Suppressor macrophage treated with lipopolysaccharide for 1 hour (primary cell): ENCODE measurements around the gene QSER1.
"Not testable (repeated sequence)": the region's sequence is repeated elsewhere in the genome, so short reads cannot be mapped to it uniquely, and the experiment has no call there.

Experiments
- DNase-seq, 3 donors: peaks; one replicate each; pipeline ENCODE4 v3.0.0-alpha.2; 2020 to 2022

The QSER1 gene

DNA sequence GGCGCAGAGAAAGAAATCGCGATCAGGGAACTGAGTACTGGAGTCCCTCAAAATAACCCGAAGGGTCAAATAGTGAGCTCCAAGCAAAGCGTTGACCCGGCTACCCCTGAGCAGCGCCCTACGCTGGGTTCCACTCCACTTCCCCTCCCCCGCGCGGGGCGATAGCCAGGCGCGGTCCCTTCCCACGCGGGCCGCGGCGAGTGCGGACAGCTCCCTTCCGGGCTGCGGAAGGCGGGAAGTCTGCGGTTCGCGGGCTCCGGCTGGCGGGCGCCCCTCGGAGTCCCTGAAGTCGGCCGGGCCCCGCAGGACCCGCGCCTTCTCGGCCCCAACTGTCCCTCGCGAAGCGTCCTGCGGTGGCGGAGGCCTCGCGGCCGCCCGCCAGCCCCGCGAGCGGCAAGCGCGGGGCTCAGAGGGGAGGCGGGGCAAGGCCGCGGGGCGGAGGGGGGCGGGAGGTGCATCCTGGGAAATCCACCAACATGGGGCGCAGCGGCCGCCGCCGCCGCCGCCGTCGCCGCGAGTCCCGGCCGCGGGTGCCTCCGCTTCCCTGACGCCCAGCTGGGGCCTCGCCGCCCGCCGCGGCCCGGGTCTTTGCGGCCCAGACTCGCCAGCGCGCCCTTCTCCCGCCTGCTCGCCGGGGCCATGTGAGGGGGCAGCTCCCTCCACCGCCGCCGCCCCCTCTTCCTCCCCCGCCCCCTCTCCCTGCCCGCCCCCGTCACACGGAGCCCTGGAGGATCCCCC, at the start of gene QSER1:
QSER1 (plus strand) TSS at position 457 of the 738 bp plus-strand sequence. CDS start 315 bp downstream, outside the sequence.
- peak; percentile 68 to 91 (median 82) for DNase-seq

DNA sequence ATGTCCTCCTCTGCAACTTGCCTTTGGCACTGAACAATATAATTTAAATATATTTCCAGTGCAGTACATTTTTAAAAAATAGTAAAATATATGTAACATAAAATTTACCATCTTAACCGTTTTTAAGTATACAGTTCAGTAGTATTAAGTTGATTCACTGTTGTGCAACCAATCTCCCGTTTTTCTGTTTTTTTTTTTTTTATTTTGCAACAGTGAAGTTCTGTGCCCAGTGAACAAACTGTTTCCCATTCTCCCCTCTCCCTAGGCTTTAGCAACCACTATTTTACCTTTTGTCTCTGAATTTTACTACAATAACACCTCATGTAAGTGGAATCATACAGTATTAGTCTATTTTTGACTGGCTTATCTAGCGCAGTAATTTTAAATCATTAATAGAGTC, 49.1 kb upstream of the QSER1 start:
- DNase-seq, result peak in 1 of 3 donors; percentile 25

DNA sequence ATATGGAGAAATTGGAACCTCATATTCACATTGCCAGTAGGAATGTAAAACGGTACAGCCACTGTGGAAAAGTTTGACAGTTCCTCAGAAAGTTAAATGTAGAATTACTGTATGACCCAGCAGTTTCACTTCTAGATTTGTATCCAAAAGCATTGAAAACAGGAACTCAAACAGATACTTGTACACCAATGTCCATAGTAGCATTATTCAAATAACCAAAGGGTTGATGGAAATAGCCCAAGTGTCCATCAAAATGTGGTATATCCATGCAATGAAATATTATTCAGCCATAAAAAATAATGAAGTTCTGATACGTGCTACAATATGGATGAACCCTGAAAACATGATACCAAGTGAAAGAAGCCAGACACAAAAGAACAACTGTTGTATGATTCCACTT, 45.1 kb upstream of the QSER1 start:
- DNase-seq, result peak; percentile 39 to 79 (median 78)

DNA sequence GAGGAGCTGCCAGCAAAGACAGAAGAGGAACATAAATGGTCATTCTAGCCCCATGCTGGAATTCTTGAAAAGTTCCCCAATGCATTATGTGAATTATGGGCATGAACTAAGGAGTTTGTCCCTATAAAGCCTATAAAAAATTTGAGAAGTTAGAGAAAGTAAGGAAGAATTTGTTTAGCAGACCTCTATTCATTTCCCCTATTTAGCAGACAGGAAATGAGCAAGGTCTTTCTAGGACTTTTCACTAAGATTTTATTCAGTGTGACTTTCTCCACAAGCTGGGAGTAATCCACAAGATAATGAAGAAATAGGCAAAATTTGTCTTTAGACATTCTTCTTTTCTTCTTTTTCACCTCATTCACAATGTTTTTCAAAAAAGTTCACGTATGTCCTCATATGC, 42.9 kb upstream of the QSER1 start:
- DNase-seq, result peak; percentile 49 to 79 (median 73)

DNA sequence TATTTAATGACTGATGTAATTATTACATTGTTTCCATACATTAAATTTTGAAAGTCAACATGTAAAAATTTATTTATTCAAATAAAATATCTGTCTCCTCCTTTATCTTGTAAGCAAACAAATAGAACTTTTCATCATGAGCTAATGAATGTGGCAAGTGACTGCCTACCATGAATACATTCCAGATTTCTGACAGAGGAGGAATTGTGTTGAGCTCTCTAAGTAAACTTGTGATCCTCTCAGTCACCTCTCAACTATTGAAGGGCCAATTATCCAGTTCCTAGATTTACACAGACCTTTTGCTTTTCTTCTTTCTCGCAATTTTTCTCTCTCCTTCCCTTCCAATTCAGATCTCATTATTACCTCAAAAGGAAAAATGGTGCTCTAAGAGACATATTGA, 41.4 kb upstream of the QSER1 start:
- no peak for DNase-seq

DNA sequence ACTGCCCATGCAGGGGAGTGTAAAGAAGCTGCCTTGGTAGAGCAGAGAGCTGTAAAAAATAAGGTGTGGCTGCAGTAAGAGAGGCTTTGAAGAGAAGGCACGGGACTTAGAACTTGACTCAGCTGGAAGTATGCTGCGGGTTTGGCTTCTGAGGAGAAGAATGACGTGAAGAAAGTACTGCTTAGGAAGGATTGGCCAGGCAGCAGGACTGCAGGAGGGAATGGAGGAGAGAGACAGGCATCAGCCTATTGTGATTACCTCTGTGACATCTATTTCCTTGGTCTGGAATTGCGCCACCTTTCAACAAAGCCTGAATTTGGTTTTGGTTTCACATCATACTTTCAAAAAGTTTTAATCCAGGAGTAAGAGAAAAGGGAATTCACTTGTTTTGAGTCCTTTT, 40.4 kb upstream of the QSER1 start:
- DNase-seq, result peak; percentile 38 to 57 (median 45)

DNA sequence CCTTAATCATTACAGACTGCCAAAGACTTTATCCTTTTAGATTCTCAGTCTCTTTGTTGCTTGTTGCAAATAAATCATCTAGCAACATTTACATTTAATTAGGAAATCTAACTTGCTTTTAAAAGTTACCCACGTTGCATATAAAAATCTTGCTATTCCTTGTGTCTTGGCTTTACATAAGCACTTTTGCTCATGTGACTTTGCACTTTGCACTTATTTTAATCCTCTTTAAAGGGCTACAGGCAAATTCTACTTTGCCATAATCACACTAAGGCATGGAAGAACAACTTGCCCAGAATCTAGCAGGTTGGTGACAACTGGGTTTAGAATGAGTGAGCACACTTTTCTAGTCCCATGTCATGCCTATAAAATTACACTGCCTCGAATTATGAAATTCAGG, 37.0 kb upstream of the QSER1 start:
- DNase-seq, result no peak

DNA sequence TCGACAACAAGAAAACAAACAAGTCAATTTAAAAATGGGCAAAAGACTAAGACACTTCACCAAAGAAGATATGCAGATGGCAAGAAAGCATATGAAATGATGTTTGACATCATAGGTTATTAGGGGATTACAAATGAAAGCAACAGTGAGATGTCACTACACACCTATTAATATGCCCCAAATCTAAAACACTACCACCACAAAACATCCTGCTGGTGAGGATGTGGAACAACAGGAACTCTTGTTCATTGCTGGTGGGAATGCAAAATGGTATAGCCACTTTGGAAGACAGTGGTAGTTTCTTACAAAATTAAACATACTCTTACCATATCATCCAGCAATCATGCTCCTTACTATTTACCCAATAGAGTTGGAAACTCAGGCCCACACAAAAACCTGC, 33.9 kb upstream of the QSER1 start:
- DNase-seq, result no peak

DNA sequence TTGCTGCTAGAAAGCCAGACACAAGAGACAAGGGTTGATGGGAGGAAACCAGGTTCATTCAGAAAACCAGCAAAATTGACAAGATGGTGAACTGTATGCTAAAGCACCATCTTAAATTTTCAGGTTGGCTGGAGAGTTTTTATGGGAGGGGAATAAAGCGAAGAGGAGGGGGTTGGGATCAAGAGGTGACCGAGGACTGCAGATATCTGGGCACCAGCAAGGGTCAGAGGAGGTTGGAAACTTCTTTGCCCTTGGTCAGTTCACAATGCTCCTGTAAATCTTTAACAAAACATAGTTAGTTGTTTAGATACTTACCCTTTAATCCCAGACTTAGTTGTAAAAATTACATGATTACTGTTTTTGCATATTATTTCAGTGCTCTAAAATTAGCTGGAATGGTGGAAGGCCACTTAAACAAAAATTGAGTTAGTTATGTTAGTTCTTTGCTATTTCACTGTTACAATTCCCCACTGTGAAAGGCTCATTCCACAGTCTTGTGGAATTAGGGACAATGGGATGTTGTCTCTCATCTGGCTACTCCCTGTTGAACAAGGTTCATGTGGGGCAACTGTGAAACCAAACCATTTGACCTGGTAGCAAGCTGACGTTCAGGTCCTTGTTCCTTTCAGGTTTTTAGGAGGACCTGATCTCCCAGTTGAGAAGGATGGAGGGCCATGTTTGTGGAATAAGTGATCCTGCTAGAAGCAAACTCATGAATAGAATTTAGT, 30.6 kb upstream of the QSER1 start:
- DNase-seq, result no peak

DNA sequence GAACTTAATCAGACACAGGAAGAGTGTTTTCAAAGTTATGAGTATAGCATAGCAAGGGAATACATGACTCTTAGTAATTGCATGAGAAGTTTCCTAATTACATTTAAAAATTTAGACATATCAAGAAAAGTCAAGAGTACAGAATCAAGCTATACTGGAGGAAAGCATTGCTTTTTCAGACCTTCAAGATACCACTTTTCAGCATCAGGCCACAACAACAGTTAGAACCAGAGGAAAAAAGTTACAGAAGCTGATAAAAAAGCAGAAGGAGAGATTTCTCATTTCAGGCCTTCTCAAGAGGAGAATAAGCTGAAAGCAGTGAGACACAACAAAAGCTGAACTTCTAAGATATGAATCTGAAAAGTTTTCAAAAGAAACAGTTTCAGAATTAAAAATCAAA, 28.1 kb upstream of the QSER1 start:
- DNase-seq, result no peak

DNA sequence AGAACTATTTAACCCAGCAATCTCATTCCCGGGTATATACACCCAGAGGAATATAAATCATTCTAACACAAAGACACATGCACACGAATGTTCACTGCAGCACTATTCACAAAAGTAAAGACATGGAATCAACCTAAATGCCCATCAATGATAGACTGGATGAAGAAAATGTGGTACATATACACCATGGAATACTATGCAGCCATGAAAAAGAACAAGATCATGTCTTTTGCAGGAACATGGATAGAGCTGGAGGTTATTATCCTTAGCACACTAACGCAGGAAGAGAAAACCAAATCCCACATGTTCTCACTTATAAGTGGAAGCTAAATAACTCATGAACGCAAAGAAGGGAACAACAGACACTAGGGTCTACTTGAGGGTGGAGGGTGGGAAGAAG, 23.9 kb upstream of the QSER1 start:
- DNase-seq, result not testable (repeated sequence)

DNA sequence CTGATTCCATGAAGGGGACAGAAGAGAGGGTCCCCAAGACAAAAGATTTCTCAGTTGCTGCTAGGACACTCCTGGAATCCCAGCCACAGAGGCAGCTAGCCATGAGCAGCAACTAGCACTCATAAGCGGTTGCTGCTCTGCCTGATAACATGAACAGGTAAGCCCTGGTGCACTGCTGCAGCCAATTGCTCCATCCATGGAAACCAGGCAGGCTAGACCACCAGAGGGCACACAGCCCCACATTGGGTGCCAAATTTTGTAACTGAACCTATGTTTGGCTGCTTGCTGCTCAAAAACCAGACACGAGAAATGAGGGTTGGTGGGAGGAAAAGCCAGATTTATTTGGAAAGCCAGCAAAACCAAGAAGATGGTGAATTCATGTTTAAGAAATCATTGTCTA, 21.9 kb upstream of the QSER1 start:
- peak in 1 of 3 donors; percentile 5 for DNase-seq

DNA sequence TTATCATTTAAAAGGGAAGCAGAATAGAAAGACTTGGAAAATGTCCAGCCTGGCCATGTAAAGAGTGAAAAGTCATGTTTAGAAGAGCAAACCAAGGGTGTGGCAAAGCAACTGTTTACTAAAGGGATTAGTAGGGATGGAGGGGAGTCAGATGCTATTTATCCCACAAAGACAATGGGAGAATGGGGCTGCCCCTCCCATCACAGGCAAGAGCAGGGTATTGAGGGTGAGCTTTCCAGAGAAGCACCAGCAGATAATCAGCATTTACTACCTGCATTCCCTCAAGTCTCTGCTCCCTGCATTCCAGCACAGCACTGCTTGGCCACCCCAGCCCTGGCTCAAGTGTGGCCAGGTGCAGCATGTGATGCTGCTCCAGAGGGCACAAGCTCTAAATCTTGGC, 18.5 kb upstream of the QSER1 start:
- DNase-seq, result no peak

DNA sequence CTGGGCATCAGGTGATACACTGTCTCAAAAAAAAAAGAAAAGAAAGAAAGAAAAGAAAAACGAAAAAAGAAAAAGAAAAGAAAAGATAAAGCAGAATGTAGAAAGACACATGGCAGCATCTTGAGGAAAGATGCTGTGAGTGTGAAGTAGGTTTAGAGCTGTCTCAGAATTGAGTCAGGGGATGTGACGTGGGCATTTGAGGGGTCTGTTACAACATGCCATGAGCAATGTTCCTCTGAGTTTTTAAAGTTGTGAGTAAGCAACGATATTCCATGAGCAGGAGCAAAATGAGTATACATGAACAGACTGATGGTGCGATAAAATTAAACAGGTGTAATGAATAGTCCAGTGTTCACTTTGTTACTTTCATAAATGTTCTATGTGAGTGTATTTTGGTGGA, 11.3 kb upstream of the QSER1 start:
- DNase-seq, result no peak

DNA sequence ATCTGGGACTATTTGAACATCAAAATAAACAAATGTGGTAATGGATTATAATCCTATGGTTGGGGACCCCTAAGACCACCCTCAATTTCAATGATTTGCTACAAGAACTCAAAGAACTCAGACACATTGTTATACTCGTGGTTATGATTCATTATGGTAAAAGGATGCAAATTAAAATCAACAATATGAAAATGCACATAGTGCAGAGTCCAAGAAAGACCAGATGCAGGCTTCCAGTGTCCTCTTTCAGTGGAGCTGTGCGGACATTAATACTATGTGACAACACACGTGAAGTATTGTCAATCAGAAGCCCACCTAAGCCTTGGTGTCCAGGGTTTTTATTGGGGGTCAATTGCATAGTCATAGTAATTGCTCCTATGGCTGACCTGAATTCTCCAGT, 9.2 kb upstream of the QSER1 start:
- DNase-seq, result no peak

DNA sequence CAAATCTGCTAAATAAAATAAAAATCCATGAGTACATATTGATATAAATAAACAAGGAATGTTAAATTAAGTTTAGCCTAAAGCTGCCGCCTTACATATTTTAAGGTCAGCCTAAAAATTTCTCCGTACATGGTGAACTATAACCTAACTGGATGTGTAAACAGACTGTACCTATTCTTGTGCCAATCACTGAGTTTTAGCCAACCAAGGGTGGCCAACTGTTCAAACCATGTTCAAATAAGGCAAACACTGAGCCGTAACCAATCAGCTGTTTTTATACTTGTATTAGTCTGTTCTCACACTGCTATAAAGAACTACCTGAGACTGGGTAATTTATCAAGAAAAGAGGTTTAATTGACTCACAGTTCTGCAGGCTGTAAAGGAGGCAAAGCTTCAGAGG, 8.6 kb upstream of the QSER1 start:
- no peak for DNase-seq

DNA sequence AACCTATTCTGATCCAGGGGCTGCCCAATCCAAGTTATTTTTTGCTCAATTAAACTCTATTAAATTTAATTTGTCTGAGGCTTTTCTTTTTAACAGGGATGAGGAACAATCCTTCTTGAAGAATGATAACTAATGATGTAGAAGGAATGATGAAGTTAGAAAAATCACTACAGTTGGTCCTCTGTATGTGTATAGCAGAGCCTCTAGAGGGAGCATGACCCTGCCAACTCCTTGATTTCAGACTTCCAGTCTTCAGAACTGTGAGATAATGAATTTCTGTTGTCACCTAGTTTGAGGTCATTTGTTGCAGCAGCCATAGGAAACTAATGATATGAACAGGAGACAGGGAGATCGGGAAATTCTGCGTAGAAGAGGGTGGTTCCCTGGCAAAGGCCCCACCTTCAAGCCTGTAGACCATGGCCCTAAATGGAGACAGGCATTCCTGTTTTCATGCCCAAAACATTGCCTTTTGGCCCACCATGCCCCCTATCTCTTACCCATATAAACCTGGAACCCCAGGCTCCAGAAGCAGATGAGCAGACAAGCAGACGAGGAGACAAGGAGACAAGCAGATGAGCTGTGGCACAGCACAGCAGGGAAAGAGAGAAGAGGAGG, 7.7 kb upstream of the QSER1 start:
- DNase-seq, result peak in 2 of 3 donors; percentile 21 to 28

DNA sequence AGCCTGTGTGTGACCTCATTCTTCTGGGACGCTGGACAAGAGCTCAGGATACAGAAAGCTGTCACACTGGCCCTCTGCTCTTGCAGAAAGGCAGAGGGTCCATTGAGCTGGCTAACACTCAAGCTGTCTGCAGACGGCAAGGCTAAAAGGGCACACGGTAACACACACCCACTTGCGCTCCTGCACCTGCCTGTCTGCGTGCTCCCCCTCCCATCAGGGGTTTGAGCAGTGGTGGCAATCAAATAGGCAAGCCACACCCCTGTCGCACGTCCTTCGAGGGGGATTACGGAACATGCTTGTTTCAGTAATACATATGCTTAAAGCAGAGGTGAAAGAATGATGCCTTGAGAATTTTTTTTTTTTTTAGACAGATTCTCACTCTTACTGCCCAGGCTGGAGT, 7.1 kb upstream of the QSER1 start:
- no peak for DNase-seq

DNA sequence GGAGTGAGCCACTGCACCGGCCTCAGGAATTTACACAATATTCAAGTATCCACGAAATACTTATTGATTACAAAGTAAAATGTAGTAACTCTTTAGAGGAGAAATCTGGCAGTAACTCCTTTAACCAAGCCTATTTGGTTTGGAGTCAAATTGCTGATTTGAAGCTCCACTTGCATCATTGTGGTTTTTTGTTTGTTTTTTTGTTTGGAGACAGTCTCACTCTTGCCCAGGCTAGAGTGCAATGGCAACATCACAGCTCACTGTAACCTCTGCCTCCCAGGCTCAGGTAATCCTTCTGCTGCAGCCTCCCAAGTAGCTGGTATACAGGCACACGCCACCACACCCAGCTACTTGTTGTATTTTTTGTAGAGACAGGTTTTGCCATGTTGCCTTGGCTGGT, 6.4 kb upstream of the QSER1 start:
- no peak for DNase-seq

DNA sequence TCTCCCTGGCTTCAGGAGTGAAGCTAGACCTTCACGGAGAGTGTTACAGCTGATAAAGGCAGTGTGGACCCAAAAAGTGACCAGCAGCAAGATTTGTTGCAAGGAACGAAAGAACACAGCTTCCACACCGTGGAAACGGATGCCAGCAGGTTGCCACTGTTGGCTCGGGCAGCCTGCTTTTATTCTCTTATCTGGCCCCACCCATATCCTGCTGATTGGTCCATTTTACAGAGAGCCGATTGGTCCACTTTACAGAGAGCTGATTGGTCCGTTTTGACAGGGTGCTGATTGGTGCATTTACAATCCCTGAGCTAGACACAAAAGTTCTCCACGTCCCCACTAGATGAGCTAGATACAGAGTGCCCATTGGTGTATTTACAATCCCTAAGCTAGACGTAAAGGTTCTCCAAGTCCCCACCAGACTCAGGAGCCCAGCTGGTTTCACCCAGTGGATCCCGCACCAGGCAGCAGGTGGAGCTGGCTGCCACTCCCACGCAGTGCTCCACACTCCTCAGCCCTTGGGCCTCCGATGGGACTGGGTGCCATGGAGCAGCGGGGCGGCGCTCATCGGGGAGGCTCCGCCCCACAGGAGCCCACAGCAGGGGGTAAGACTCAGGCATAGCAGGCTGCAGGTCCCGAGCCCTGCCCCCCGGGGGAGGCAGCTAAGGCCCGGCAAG, 4.8 kb upstream of the QSER1 start:
- not testable (repeated sequence) for DNase-seq

DNA sequence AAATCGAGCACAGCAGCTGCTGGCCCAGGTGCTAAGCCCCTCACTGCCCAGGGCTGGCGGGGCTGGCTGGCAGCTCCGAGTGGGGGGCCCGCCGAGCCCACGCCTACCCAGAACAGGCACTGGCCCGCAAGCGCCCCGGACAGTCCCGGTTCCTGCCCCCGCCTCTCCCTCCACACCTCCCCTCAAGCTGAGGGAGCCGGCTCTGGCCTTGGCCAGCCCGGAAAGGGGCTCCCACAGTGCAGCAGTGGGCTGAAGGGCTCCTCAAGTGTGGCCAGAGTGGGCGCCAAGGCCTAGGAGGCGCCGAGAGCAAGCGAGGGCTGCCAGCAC, 4.3 kb upstream of the QSER1 start:
- not testable (repeated sequence) for DNase-seq

DNA sequence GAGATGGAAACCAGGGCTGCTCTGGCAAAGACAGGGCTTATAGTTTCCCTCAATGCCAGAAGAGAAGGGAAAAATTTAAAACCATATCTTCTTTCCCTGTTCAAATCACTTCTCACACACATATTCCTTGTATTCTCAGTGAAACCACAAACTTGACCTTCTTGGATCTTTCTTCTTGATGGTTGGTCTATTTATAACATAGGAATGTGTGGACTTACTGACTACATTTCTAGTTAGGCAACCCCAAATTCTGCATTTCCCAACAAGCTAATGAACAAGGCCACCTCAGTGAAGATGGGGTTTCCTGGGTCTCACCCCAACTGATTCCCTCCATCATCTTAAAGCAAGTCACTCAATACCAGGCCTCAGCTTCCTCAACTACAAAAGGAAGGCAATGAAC, 3.8 kb upstream of the QSER1 start:
- no peak for DNase-seq

DNA sequence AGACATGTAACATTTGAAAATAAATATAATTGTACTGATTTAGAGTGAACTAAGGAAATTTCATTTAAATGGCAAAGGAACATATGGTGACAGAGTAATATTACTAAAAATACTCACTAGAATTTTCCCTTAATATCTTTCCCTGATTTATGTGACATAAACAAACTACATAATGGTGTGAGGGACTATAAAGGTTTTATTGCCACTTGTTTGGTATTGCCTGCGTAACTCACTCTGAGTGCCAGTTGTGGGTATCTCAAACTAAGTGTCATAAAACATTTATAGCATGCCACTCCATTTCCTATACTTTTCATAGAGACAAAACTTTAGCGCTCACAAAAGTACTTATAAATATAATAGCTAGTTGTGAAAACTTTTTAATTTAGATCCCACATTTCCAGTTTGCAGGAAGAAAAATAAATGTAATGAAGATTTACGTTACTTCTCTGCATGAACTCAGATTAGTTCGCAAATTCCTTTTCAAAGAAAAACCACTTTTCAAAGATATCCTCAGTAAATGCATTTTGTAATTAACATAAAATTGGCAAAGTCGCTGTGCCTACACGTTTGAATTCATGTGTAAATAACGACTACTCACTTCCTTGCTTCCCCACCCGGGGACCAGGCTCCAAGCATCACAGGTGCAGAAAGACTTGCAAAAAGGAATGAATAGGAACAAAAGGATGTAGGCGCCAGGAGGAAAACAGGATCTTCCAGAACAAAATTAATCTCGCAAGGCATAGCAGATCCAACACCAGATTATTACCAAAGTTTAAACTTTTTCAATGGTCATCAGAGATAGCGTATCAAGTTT, 1.6 kb upstream of the QSER1 start:
- no peak for DNase-seq
